Measurements from ENCODE around the gene TNNT3. TPM values are rescaled to one million over a fixed set of nuclear protein-coding genes. Genes with fewer than 3 reads are reported as not detected.

TNNT3 gene
- total RNA-seq, 2 experiments from 2014 or later: 4.7 to 6.2 TPM

DNA sequence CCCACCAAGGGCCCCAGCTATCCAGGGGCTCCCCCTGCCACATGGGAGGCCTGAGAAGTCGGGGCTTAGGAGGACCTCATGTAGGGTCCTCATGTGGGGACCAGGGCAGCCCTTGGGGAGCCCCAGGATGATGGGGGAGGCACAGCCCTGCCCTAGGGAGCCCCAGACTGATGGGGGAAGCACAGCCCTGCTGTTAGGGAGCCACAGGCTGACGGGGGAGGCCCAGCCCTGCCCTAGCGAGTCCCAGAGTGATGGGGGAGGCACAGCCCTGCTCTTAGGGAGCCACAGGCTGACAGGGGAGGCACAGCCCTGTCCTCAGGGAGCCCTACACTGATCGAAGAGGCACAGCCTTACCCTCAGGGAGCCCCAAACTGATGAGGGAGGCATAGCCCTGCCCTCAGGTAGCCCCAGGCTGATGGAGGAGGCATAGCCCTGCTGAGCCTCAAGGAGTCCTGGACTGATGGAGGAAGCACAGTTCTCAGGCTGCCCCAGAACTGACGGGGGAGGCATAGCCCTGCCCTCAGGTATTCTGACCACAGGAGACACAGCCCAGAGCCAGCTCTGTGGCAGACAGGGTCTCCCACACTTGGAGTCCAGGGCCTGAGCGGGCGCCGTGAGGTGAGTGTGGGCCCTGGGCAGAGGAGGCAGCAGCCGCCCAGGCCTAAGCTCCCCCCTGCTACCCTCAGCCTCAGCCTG, 38.6 kb upstream of the TNNT3 start:
- TF ChIP-seq, protein P1, sequence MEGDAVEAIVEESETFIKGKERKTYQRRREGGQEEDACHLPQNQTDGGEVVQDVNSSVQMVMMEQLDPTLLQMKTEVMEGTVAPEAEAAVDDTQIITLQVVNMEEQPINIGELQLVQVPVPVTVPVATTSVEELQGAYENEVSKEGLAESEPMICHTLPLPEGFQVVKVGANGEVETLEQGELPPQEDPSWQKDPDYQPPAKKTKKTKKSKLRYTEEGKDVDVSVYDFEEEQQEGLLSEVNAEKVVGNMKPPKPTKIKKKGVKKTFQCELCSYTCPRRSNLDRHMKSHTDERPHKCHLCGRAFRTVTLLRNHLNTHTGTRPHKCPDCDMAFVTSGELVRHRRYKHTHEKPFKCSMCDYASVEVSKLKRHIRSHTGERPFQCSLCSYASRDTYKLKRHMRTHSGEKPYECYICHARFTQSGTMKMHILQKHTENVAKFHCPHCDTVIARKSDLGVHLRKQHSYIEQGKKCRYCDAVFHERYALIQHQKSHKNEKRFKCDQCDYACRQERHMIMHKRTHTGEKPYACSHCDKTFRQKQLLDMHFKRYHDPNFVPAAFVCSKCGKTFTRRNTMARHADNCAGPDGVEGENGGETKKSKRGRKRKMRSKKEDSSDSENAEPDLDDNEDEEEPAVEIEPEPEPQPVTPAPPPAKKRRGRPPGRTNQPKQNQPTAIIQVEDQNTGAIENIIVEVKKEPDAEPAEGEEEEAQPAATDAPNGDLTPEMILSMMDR (conservative IDR thresholded peaks at IDR 0.05; ENCODE audit: low read length): no peak
- TF ChIP-seq EZH2phosphoT487 (IDR thresholded peaks at IDR 0.05; ENCODE audit: borderline replicate concordance, low read depth, low read length): no peak
- Histone ChIP-seq H3K9me2 (ENCODE audit: insufficient read depth, low read length) (no peaks in the 10 kb centered on the region), H3K4me3 (ENCODE audit: low read depth, low read length, poor library complexity, severe bottlenecking) (no peak overlapping the region), H3K79me2 (ENCODE audit: insufficient read depth, low read depth, low read length) (no peaks in the 10 kb centered on the region), H3K4me1 (ENCODE audit: insufficient read depth, low read length, poor library complexity, severe bottlenecking) (peaks cover 21% of the 10 kb centered on the region), H3K36me3 (ENCODE audit: insufficient read depth, low read length) (peaks cover 31% of the 10 kb centered on the region), H3K9me3 (ENCODE audit: low read length) (no peaks in the 10 kb centered on the region), H2AFZ (ENCODE audit: low read length) (no peak overlapping the region), H3K27ac (ENCODE audit: low read depth, low read length, poor library complexity, severe bottlenecking) (no peak overlapping the region), H4K20me1 (ENCODE audit: insufficient read depth, low read length) (no peaks in the 10 kb centered on the region), H3K4me2 (ENCODE audit: low read length) (no peak overlapping the region)
- ChIA-PET CTCF (ENCODE audit: unreplicated experiment) (no interaction called here), POLR2A (no interaction called here)
- DNase-seq (ENCODE audit: low spot score): no peak
- no TSS peak for BruUV-seq (replicated peaks)
- intact Hi-C loops (cut with micrococcal nuclease; ENCODE audit: unreplicated experiment): loop anchor here (5.0 kb wide), 1 partner anchor 36 kb away; the partner anchor contains the start of gene TNNT3

DNA sequence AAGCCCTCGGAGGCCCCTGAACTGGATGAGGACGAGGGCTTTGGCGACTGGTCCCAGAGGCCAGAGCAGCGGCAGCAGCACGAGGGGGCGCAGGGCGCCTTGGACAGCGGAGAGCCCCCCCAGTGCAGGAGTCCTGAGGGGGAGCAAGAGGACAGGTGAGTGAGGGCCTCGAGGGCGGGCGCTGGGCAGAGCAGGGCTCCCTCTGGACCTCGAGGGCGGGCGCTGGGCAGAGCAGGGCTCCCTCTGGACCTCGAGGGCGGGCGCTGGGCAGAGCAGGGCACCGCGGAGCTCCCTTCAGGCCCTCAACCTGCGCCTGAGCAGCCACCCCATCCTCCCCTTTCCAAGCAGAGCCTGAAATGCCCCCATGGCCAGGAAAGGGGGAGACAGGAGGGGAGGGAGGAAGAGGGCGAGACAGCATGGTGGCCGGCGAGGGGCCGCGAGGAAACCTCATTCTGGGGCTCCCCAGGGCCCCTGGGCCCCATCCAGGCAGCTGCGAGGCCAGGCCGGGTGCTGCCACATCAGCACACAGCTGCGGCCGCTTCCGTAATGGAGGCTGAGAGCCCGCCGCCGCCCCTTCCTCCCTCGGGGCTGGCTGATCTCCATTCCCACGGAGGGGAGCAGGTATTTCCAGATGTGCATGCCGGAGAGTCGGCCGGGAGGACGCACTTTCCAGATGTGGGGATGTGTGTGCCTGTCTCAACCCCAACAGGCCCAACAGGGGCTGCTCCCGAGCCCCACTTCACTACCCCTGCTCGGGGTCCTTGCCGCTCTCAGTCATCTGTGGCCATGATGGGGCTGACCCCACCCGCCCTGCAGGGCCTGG, 37.9 kb upstream of the TNNT3 start:
- CTCF ChIA-PET (ENCODE audit: unreplicated experiment): interaction anchor here (0.5 to 1.9 kb wide), 5 partner anchors 17 to 75 kb away, joined by 3 to 5 read pairs (median 3); no protein-coding TSS in a partner anchor
- peak overlapping the region; percentile 42 for H3K4me2 ChIP-seq (ENCODE audit: low read length)
- no peaks in the 10 kb centered on the region for H4K20me1 ChIP-seq (ENCODE audit: insufficient read depth, low read length)
- no TSS peak for BruUV-seq (replicated peaks)
- intact Hi-C loops (cut with micrococcal nuclease; ENCODE audit: unreplicated experiment): loop anchor here (1.0 to 5.0 kb wide), 3 partner anchors 27 to 44 kb away; partner anchors contain the start of gene TNNT3
- no peak overlapping the region for H2AFZ ChIP-seq (ENCODE audit: low read length)
- H3K4me1 ChIP-seq (ENCODE audit: insufficient read depth, low read length, poor library complexity, severe bottlenecking): peaks cover 21% of the 10 kb centered on the region
- peaks cover 37% of the 10 kb centered on the region for H3K36me3 ChIP-seq (ENCODE audit: insufficient read depth, low read length)
- no peak for TF ChIP-seq EZH2phosphoT487 (IDR thresholded peaks at IDR 0.05; ENCODE audit: borderline replicate concordance, low read depth, low read length)
- H3K27ac ChIP-seq (ENCODE audit: low read depth, low read length, poor library complexity, severe bottlenecking): peak overlapping the region; percentile 48
- H3K9me3 ChIP-seq (ENCODE audit: low read length): no peaks in the 10 kb centered on the region
- no peaks in the 10 kb centered on the region for H3K9me2 ChIP-seq (ENCODE audit: insufficient read depth, low read length)
- POLR2A ChIA-PET: no interaction called here
- DNase-seq (ENCODE audit: low spot score): peak; percentile 73
- no peak overlapping the region for H3K4me3 ChIP-seq (ENCODE audit: low read depth, low read length, poor library complexity, severe bottlenecking)
- H3K79me2 ChIP-seq (ENCODE audit: insufficient read depth, low read depth, low read length): no peaks in the 10 kb centered on the region
